SU-DHL-6 (cell line): ENCODE measurements around the gene CAMK1D.

Source experiments
- H2AFZ ChIP-seq: fragments of 200-600 bp; sonication (generic); 2 replicates; pipeline ENCODE4 v1.6.1; 2014; ENCODE audit warnings: low read depth, mild to moderate bottlenecking, moderate library complexity, mixed read lengths, antibody characterized with exemption, low read length; ENCODE audit not compliant: severe bottlenecking
- H3F3A ChIP-seq: fragments of 200-600 bp; shearing (Covaris generic); 2 replicates; pipeline ENCODE4 v1.6.0; 2016; ENCODE audit warnings: antibody characterized with exemption, mild to moderate bottlenecking; ENCODE audit not compliant: insufficient read depth
- H3K27ac ChIP-seq: fragments of 200-600 bp; sonication (generic); 2 replicates; pipeline ENCODE4 v1.5.1; 2016; ENCODE audit warnings: low read depth, mild to moderate bottlenecking, low read length, moderate library complexity, mixed read lengths
- H3K27me3 ChIP-seq: fragments of 200-600 bp; sonication (generic), shearing (Covaris generic); 2 replicates; pipeline ENCODE4 v1.6.0; 2014; ENCODE audit warnings: mild to moderate bottlenecking, low read length
- H3K36me3 ChIP-seq: fragments of 200-600 bp; sonication (generic); 2 replicates; pipeline ENCODE4 v1.6.1; 2014; ENCODE audit warnings: mild to moderate bottlenecking, low read length, mixed read lengths
- H3K4me2 ChIP-seq: fragments of 300-600, 200-600 bp; shearing (Covaris generic), sonication (generic); 2 replicates; pipeline ENCODE4 v1.6.0; 2014; ENCODE audit warnings: low read length, low read depth, mild to moderate bottlenecking; ENCODE audit not compliant: poor library complexity, severe bottlenecking
- H3K4me3 ChIP-seq: fragments of 200-600 bp; sonication (generic); 2 replicates; pipeline ENCODE4 v1.5.1; 2014; ENCODE audit warnings: antibody characterized with exemption, low read length, mild to moderate bottlenecking, mixed read lengths; ENCODE audit not compliant: insufficient read depth, poor library complexity, severe bottlenecking
- H3K79me2 ChIP-seq: fragments of 200-600 bp; sonication (generic); 2 replicates; pipeline ENCODE4 v1.6.1; 2014; ENCODE audit warnings: mild to moderate bottlenecking, low read length, moderate library complexity; ENCODE audit not compliant: insufficient read depth
- H3K9ac ChIP-seq: fragments of 200-600 bp; sonication (generic); 2 replicates; pipeline ENCODE4 v1.7.0; 2014; ENCODE audit warnings: mild to moderate bottlenecking, low read length
- H3K9me2 ChIP-seq: fragments of 200-600 bp; sonication (generic); replicated peaks from 2 replicates; pipeline ENCODE4 v1.6.1; 2014; ENCODE audit warnings: low read length; ENCODE audit not compliant: insufficient read depth
- H3K9me3 ChIP-seq: fragments of 200-600 bp; sonication (generic); 2 replicates; pipeline ENCODE4 v1.6.1; 2014; ENCODE audit warnings: low read length, mixed read lengths; ENCODE audit not compliant: insufficient read depth
- H4K20me1 ChIP-seq: fragments of 200-600 bp; sonication (generic); 2 replicates; pipeline ENCODE4 v1.6.1; 2014; ENCODE audit warnings: low read depth, mild to moderate bottlenecking, antibody characterized with exemption, low read length, moderate library complexity, mixed read lengths
- EZH2phosphoT487 ChIP-seq: fragments of 200-600 bp; sonication (generic), shearing (Covaris generic); conservative IDR thresholded peaks from 2 replicates; pipeline ENCODE4 v1.6.1; 2018; ENCODE audit warnings: mild to moderate bottlenecking, antibody characterized with exemption, low read length, moderate library complexity, mixed read lengths
- TF ChIP-seq, protein P1 (sequence below): fragments of 200-600 bp; sonication (generic); IDR thresholded peaks from one replicate; pipeline ENCODE4 v1.5.1; 2017; ENCODE audit warnings: antibody characterized with exemption, mild to moderate bottlenecking, low read length, moderate library complexity; ENCODE audit not compliant: insufficient read depth, poor library complexity, severe bottlenecking

CAMK1D gene

GRCh38 chr10:12822126-12822892 lies 473.0 kb downstream of the CAMK1D start:
- Histone ChIP-seq H3K9me3 (no peaks in the 10 kb centered on the region), H3K27me3 (no peaks in the 10 kb centered on the region), H3K4me2 (no peak overlapping the region), H3K9me2 (no peaks in the 10 kb centered on the region), H4K20me1 (no peaks in the 10 kb centered on the region), H3F3A (no peaks in the 10 kb centered on the region), H2AFZ (no peak overlapping the region), H3K79me2 (no peaks in the 10 kb centered on the region), H3K27ac (no peak overlapping the region), H3K4me3 (no peak overlapping the region), H3K36me3 (peaks cover 2% of the 10 kb centered on the region; the same call in 1 of the 2 replicates), H3K9ac (no peak overlapping the region)
- TF ChIP-seq EZH2phosphoT487 = no peak
- TF ChIP-seq, protein P1, sequence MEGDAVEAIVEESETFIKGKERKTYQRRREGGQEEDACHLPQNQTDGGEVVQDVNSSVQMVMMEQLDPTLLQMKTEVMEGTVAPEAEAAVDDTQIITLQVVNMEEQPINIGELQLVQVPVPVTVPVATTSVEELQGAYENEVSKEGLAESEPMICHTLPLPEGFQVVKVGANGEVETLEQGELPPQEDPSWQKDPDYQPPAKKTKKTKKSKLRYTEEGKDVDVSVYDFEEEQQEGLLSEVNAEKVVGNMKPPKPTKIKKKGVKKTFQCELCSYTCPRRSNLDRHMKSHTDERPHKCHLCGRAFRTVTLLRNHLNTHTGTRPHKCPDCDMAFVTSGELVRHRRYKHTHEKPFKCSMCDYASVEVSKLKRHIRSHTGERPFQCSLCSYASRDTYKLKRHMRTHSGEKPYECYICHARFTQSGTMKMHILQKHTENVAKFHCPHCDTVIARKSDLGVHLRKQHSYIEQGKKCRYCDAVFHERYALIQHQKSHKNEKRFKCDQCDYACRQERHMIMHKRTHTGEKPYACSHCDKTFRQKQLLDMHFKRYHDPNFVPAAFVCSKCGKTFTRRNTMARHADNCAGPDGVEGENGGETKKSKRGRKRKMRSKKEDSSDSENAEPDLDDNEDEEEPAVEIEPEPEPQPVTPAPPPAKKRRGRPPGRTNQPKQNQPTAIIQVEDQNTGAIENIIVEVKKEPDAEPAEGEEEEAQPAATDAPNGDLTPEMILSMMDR = no peak

DNA sequence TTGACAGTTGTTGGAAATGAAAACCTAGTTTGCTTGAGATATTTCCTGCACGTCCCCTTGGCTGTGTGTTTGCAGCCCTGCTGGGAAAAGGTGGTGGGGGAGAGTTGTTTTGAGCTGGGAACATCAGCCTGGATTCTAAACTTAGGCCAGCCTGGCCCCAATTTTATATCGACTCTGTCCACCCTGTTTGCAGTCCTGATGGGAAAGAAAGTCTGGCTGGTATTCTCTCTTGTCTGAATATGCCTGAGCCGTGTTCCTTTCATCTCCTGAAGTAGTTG lies 473.5 kb downstream of the CAMK1D start:
- H3K9me2 ChIP-seq = no peaks in the 10 kb centered on the region
- H3K4me3 ChIP-seq = no peak overlapping the region
- H3K9ac ChIP-seq = no peak overlapping the region
- H3K4me2 ChIP-seq = no peak overlapping the region
- H3F3A ChIP-seq = no peaks in the 10 kb centered on the region
- H2AFZ ChIP-seq = no peak overlapping the region
- no peaks in the 10 kb centered on the region for H4K20me1 ChIP-seq
- no peaks in the 10 kb centered on the region for H3K9me3 ChIP-seq
- TF ChIP-seq, protein P1 = no peak
- no peak for TF ChIP-seq EZH2phosphoT487
- H3K27ac ChIP-seq = no peak overlapping the region
- no peaks in the 10 kb centered on the region for H3K27me3 ChIP-seq
- no peaks in the 10 kb centered on the region for H3K79me2 ChIP-seq
- peaks cover 1% of the 10 kb centered on the region; the same call in 1 of the 2 replicates for H3K36me3 ChIP-seq

GRCh38 chr10:12823328-12823727 lies 474.0 kb downstream of the CAMK1D start:
- Histone ChIP-seq H3K36me3 (peaks cover 4% of the 10 kb centered on the region; the same call in 1 of the 2 replicates), H3K4me2 (no peak overlapping the region), H3K9me2 (no peaks in the 10 kb centered on the region), H3K79me2 (no peaks in the 10 kb centered on the region), H3K27ac (no peak overlapping the region), H3F3A (no peaks in the 10 kb centered on the region), H4K20me1 (no peaks in the 10 kb centered on the region), H3K9me3 (no peaks in the 10 kb centered on the region), H3K27me3 (no peaks in the 10 kb centered on the region), H2AFZ (no peak overlapping the region), H3K9ac (no peak overlapping the region), H3K4me3 (no peak overlapping the region)
- TF ChIP-seq EZH2phosphoT487 = no peak

DNA sequence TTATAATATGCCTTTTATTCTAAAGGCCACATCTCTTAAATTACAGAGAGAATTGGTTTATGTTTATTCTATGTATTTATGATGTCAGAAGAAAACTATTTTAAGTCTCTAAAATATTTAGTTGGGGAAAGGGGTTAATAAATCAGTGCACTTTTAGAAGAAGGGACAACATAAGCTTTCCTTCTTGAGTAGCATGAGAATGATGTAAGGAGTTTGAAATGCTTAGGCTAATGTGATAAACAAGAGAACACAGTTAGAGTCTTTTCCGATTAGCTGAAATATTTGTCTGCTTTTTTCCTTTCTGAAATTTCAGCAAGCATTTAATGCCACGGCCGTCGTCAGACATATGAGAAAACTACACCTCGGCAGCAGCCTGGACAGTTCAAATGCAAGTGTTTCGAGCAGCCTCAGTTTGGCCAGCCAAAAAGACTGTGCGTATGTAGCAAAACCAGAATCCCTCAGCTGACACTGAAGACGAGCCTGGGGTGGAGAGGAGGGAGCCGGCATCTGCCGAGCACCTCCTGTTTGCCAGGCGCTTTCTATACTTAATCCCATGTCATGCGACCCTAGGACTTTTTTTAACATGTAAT lies 476.0 kb downstream of the CAMK1D start:
- Histone ChIP-seq H3K9me2 (no peaks in the 10 kb centered on the region), H3K27me3 (no peaks in the 10 kb centered on the region), H4K20me1 (no peaks in the 10 kb centered on the region), H2AFZ (no peak overlapping the region), H3F3A (no peaks in the 10 kb centered on the region), H3K36me3 (peaks cover 4% of the 10 kb centered on the region; the same call in 1 of the 2 replicates), H3K4me2 (no peak overlapping the region), H3K79me2 (no peaks in the 10 kb centered on the region), H3K9ac (no peak overlapping the region), H3K4me3 (no peak overlapping the region), H3K9me3 (no peaks in the 10 kb centered on the region), H3K27ac (no peak overlapping the region)
- no peak for TF ChIP-seq EZH2phosphoT487
- TF ChIP-seq, protein P1 = no peak
